GM18507 (cell line): Measurements from ENCODE around the gene PPP2R2B.

Experiments used
- DNase-seq: peaks from one replicate; pipeline ENCODE4 v3.0.0; 2011; ENCODE audit warnings: low read depth; ENCODE audit not compliant: insufficient read length; ENCODE audit errors: extremely low spot score
- FAIRE-seq: peaks from 2 replicates; lab custom pipeline; 2011; peaks lifted over from hg19 to GRCh38; lab: Jason Lieb, UNC

The PPP2R2B gene

GRCh38 chr5:146681585-146682105 lies 196.9 kb downstream of the PPP2R2B start:
- DNase-seq (no peak), FAIRE-seq (no peak)

GRCh38 chr5:146680846-146681584 lies 197.5 kb downstream of the PPP2R2B start:
- FAIRE-seq (no peak), DNase-seq (no peak)

- no peak for DNase-seq
- no peak for FAIRE-seq
Observed at GRCh38 chr5:146675636-146676035, 202.9 kb downstream of the PPP2R2B start.

- no peak for DNase-seq
- FAIRE-seq, result no peak
Observed at GRCh38 chr5:146672866-146673265, 205.7 kb downstream of the PPP2R2B start.

GRCh38 chr5:146671561-146672295 lies 206.8 kb downstream of the PPP2R2B start:
- DNase-seq, result no peak
- no peak for FAIRE-seq

- FAIRE-seq (no peak), DNase-seq (no peak)
Observed at GRCh38 chr5:146669656-146670055, 208.9 kb downstream of the PPP2R2B start.

- FAIRE-seq, result no peak
- DNase-seq, result no peak
Observed at GRCh38 chr5:146667633-146668272, 210.8 kb downstream of the PPP2R2B start.

- FAIRE-seq, result peak; percentile 65
- DNase-seq, result peak; percentile 2
Observed at GRCh38 chr5:146662229-146662628, 216.3 kb downstream of the PPP2R2B start.

- no peak for FAIRE-seq
- no peak for DNase-seq
Observed at GRCh38 chr5:146660376-146660960, 218.1 kb downstream of the PPP2R2B start.

GRCh38 chr5:146659961-146660360 lies 218.6 kb downstream of the PPP2R2B start:
- no peak for FAIRE-seq
- no peak for DNase-seq

GRCh38 chr5:146656703-146657102 lies 221.9 kb downstream of the PPP2R2B start:
- DNase-seq (no peak), FAIRE-seq (no peak)

- DNase-seq (no peak), FAIRE-seq (no peak)
Observed at GRCh38 chr5:146653560-146653959, 225.0 kb downstream of the PPP2R2B start.

GRCh38 chr5:146652547-146652946 lies 226.0 kb downstream of the PPP2R2B start:
- FAIRE-seq, result no peak
- DNase-seq, result no peak

GRCh38 chr5:146647656-146648199 lies 230.8 kb downstream of the PPP2R2B start:
- DNase-seq (no peak), FAIRE-seq (no peak)

GRCh38 chr5:146646441-146646840 lies 232.1 kb downstream of the PPP2R2B start:
- DNase-seq (no peak), FAIRE-seq (no peak)

- no peak for DNase-seq
Observed at GRCh38 chr5:146645342-146645741, 233.2 kb downstream of the PPP2R2B start.

GRCh38 chr5:146644831-146645230 lies 233.7 kb downstream of the PPP2R2B start:
- FAIRE-seq, result no peak
- DNase-seq, result no peak

More at GRCh38 chr5:146645342-146645741, 233.2 kb downstream of the PPP2R2B start:
- FAIRE-seq, result no peak

- DNase-seq (no peak), FAIRE-seq (no peak)
Observed at GRCh38 chr5:146643776-146644175, 234.8 kb downstream of the PPP2R2B start.

- DNase-seq (no peak), FAIRE-seq (no peak)
Observed at GRCh38 chr5:146642410-146642809, 236.1 kb downstream of the PPP2R2B start.

- DNase-seq (no peak), FAIRE-seq (no peak)
Observed at GRCh38 chr5:146641941-146642340, 236.6 kb downstream of the PPP2R2B start.
